NCI-H1694 treated with DMSO at 0.1 percent for 48 hours (cell line): ENCODE results near the gene ABCC11.
A peak's percentile ranks its signal among the peaks of the same experiment; 100 is the strongest.
"Not testable (repeated sequence)": the region's sequence is repeated elsewhere in the genome, so short reads cannot be mapped to it uniquely, and the experiment has no call there.

Source experiments
- DNase-seq: peaks from one replicate; lab custom pipeline; 2025; lab: John Stamatoyannopoulos, UW

The ABCC11 gene

DNA sequence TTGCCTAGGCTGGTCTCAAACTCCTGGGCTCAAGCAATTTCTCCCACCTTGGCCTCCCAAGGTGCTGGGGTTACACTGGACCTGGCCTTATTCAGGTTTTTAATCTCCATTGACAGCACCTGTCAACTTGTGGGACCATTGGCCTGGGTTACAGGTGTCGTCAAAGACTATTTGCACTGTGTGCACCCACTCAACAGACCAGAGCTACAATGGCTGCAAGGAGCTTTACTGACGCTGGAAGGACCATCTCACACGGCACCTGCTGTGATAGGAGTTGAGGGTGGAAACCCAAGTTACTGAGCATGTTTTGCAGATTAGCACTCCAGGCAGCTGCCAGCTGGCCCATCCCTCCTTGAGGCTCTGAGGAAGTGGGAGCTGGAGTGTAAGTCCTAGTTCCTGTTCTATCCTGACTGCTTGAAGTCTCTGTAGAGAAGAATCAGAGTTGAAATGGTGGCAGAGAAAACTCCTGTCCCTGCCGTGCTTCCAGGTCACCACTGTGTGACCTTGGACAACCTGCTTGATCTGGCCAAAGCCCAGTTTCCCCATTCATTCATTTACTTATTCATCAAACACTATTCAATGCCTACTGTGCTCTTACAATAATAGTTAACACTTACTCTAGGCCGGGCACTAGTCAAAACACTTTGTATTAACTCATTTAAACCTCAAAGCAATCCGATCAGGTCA is 45.7 kb downstream of the ABCC11 start:
- DNase-seq: no peak

- peak; percentile 95 for DNase-seq
These were observed 50.0 kb downstream of the ABCC11 start for GRCh38 chr16:48197294-48197693.

GRCh38 chr16:48194828-48195556 is 52.3 kb downstream of the ABCC11 start:
- peak; percentile 67 for DNase-seq

DNA sequence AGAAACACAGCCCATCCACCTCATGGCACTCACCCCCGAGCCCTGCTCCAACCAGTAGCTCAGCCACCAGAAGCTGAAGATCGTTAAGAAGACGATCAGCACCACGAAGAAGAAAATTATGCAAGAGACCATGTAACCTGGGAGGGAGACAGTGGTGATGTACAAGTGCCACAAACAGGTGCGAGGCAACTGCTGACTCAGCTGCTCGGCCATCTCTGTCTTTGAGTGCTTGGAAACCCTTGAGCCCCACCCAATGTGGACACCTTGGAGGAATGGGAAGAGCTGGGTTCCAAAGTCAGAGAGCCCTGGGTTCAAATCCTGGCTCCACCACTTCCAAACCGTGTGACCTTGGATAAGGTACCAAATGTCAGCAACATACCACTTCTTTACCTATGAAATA is 53.5 kb downstream of the ABCC11 start:
- DNase-seq: no peak

GRCh38 chr16:48188449-48189102 is 58.8 kb downstream of the ABCC11 start:
- no peak for DNase-seq

DNA sequence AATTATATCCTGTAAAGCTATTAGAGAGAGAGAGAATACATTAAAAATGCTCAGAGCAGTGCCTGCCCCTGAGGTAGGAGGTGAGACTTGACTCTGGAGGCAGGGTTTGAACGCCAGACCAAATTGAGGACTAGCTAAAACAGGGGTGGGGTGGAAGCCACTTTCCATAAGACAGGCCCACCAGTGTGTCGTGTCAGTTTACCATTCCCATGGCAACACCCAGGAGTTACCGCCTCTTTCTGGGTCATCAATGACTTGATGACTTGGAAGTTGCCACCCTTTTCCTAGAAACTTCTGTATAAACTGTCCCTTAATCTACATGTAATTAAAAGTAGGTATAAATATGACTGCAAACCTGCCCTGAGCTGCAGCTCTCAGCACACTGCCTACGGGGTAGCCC is 59.6 kb downstream of the ABCC11 start:
- DNase-seq: no peak

GRCh38 chr16:48184681-48185080 is 62.7 kb downstream of the ABCC11 start:
- no peak for DNase-seq

GRCh38 chr16:48182979-48183537 is 64.3 kb downstream of the ABCC11 start:
- DNase-seq: peak; percentile 31

DNA sequence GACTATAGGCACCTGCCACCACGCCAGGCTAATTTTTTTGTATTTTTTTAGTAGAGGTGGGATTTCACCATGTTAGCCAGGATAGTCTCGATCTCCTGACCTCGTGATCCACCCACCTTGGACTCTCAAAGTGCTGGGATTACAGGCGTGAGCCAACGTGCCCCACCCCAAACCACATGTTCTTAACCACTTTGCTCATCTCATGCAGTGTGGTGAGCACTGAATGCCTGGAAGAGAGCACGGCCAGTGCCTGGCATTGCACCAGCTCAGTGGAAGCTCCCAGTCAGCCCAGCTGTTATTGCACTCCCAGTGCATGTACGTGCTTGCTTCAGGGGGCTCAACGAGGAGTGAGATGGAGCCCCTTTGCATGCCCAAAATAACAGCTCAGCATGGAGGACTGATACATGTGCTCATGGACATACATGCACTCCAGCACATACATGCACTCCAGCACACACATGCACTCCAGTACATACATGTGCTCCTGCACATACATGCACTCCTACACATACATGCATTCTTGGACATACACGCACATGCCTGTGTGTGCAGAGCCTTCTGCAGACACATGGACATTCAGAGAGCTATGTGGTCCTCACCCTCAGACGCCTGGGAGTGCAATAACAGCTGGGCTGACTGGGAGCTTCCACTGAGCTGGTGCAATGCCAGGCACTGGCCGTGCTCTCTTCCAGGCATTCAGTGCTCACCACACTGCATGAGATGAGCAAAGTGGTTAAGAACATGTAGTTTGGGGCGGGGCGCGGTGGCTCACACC is 65.4 kb downstream of the ABCC11 start:
- peak; percentile 43 for DNase-seq

- no peak for DNase-seq
These were observed 66.4 kb downstream of the ABCC11 start for GRCh38 chr16:48180868-48181480.

DNA sequence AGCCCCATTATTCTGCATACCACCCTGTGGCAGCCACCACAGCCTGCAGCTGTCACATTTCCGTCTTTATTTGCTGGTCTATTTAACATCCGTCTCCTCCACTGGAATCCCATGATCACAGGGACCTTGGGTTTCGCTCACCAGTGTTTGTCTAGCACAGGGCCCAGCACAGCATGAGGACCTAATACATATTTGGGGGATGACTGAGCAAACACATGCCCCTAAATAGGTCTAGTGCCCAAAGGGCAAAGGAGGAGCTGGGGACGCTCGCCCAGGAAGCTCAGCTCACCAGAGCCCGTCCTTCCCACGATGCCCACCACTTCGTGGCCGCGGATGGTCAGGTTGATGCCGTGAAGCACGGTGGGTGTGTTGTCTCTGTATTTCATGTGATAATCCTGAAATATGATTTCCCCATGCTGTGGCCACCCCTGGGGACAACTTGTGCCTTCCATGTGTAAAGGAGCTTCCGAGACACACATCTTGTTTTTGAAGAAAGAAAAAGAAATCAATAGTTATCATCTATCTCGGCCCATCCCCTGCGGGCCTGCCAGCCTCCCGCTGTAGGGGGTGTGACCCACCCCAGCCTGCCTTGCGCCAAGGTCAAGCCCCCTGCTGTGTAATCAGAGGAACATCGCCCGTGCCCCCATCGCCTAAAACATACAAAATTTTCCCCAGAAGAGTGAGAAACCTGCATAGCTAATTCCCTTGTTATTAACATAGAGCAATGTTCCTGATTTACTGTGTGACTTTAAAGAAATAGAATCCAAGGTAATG is 70.5 kb downstream of the ABCC11 start:
- DNase-seq: no peak

DNA sequence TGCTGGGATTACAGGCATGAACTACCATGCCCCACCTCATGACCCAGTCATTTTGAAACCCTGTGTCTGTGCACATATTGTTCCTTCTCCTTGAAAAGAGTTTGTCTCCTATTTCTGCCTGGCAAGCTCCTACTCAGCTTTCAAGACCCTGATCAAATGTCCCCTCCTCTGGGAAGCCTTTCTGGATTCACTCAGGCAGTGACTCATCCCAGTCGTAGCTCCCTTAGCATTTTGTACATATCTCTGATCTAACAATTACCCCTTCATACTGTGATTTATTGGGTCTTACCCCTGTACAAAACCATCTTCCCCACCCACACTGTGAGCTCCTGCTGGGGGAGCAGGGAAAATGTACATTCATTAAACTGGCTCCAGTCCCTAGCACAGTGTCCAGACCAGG is 73.5 kb downstream of the ABCC11 start:
- no peak for DNase-seq

DNA sequence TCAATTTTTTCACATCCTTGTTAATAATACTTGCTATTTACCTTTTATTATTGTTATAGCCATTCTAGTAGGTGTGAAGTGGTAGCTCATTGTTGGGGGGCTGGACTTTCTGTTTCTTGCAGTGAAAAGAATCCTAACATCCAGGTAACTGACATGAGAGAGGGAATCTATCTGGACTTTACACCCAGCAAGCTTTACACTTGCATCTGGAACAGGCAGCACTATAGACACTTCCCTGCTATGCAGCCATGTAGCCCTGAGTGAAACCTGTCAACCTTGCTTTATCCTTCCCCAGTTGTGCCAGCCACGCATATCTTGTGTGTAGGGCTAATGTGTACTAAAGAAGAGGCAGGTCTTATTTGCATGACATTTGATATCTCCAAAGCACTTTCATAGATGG is 74.7 kb downstream of the ABCC11 start:
- no peak for DNase-seq

GRCh38 chr16:48169896-48170295 is 77.4 kb downstream of the ABCC11 start:
- DNase-seq: no peak

- no peak for DNase-seq
These were observed 79.3 kb downstream of the ABCC11 start for GRCh38 chr16:48168075-48168474.

- DNase-seq: not testable (repeated sequence)
These were observed 80.7 kb downstream of the ABCC11 start for GRCh38 chr16:48166617-48167016.

DNA sequence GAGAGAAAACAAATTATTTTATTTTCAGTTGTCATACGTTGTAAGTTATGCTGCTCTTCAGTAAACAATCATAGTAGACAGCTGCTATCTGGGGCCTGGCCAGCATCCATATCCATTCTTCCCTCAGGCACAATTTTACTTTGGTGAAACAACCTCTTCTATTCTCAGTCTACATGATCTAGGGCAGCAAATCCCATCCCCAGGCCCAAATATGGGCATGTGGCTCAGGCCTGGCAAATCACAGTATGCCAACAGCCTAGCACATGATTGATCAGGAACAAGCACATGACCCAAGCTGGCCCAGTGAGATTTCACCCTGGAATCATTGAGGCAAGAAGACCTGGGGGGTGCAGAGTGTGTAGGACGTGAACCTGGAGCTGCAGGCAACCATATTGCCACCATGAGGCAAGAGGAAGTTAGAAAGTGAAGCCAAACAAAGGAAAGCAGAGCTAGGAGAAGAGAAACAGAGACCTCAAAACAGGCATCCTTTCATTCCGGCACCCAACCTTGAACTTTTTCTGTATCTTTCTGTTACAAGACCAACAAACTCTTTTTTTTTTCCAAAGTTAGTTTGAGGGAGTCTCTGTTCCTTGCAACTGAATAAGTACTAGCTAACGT is 81.3 kb downstream of the ABCC11 start:
- DNase-seq: peak; percentile 35

DNA sequence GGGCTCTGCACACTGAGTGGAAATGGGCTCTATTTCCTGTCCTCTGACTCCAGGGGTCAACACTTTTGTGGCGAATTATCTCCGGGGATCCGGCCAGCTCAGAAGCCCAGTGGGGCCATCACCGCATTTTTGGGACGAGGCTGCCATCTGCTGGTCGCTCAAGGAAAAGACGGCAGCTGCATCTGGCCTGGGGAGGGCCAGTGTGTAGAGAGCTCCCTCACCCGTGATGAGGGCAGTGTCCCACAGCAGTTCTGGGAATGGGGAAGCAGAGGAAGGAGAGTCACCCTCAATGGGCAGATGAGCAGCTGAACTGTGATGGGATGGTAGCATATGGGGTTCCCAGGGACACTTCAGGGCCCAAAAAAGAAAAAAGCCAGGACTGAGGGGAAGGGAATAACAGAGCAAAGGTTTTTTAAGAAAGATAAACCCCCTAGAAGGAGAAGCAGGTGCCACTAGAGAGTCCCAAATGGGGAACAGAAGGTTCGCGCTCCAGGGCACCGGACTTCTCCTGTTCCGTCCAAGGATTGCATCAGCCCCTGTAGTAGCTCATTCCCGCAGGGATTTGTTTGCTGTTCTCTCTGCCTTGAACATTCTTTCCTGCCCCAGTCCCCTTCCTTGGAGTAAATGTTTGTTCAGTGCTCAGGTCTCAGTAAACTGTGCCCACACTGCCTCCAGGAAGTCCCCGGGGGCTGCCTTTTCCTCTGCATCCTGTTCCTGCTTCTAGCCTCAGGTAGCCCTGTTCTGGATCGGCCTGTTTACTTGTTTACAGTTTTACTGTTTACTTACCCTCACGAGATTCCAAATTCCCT is 82.2 kb downstream of the ABCC11 start:
- DNase-seq: peak; percentile 33

GRCh38 chr16:48162839-48163410 is 84.4 kb downstream of the ABCC11 start:
- no peak for DNase-seq
